H7 (cell line): ENCODE results near the gene NAA11. TPM values are rescaled to one million over a fixed set of nuclear protein-coding genes. Genes with fewer than 3 reads are reported as not detected.

Experiments
- DNase-seq: peaks from one replicate; pipeline ENCODE4 v3.0.0; 2012
- H3K27me3 ChIP-seq: 2 replicates; pipeline ENCODE4 v1.6.0; 2011; ENCODE audit warnings: mild to moderate bottlenecking, low read length; ENCODE audit not compliant: control insufficient read depth, insufficient read depth
- H3K36me3 ChIP-seq: replicated peaks from 2 replicates; pipeline ENCODE4 v1.5.1; 2011; ENCODE audit warnings: low read length; ENCODE audit not compliant: control insufficient read depth, insufficient read depth
- H3K4me3 ChIP-seq: 2 replicates; pipeline ENCODE4 v1.5.1; 2011; ENCODE audit warnings: low read depth, mild to moderate bottlenecking, control low read depth, low read length, moderate library complexity; ENCODE audit not compliant: insufficient read depth
- total RNA-seq: library from RNA; depleted of rRNA; stranded (reverse); fragments of >200 nt; shearing (Covaris generic); gene quantifications from 2 replicates; pipeline ENCODE4 v1.2.3, GENCODE V29; 2014; rRNA removed

NAA11 gene
- not detected in 2 replicates for total RNA-seq

DNA sequence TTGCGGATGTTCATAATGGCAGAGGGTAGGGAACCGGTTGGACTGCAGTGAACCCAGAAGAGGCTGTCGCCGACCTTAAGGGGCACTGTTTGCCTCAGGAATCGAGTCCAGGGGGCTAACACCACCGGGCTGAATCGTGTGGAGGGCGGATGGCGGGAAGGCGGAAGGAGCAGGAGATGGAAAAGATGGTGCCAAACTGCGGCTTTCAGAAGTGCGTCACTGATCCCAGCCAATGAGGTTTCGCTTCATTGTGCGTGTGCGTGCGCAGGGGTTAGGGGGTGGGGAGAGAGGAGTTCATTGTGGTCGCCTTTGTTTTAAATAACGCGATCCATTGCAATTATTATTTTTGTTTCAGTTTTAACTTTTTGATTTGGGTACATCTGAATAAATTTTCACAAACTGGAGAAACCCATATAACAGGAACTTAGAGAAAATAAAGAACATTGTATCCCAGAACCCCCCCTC is at the start of gene NAA11:
Gene NAA11, minus strand, starts transcription at position 198 of the 465 bp plus-strand sequence. Its CDS starts 184 bp downstream, at position 14.
- Histone ChIP-seq H3K4me3 (no peak within 1 kb of the TSS), H3K36me3 (no peaks in the 10 kb centered on the region)
- no peak for DNase-seq

DNA sequence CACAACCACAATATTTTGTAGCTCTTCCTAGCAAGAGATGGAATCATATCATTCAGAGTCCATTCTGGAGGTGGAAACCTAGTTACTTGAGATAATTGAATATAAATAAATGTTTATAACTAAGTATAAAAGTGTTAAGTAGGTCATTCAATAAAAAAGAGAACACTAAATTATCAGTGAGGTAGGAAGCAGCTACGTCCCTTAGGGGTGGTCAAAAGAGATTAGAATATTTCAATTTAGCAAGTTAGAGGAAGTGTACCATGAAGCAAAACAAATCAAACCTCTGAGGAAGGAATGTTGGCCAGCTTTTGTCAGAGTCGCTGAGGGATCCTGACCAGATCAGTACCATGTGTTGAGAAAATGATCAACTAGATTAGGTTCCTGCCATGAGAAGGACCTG is 44.2 kb upstream of the NAA11 start:
- Histone ChIP-seq H3K36me3 (no peaks in the 10 kb centered on the region), H3K27me3 (no peaks in the 10 kb centered on the region), H3K4me3 (no peak overlapping the region)
- no peak for DNase-seq

More for the DNA sequence above, at the start of gene NAA11:
- H3K27me3 ChIP-seq = no peaks in the 10 kb centered on the region

DNA sequence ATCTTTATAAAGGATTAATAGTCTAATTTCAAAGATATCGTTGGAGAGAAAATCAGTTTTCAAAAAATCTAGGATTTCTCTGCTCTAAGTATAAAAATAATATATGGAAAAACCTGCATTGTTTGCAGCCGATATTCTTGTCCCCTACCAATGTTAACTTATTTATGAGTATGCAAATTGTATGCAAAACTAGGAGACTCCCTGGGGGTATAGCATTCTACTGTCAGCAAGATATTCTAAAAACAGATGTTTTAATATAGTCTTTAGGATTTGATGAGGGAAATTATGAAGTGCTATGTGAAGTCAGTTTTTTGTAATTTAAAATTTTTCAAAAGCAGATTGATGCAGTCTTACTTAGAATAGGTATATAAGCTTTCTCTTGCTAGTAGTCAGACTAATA is 41.2 kb upstream of the NAA11 start:
- Histone ChIP-seq H3K27me3 (no peaks in the 10 kb centered on the region), H3K36me3 (no peaks in the 10 kb centered on the region), H3K4me3 (no peak overlapping the region)
- no peak for DNase-seq

DNA sequence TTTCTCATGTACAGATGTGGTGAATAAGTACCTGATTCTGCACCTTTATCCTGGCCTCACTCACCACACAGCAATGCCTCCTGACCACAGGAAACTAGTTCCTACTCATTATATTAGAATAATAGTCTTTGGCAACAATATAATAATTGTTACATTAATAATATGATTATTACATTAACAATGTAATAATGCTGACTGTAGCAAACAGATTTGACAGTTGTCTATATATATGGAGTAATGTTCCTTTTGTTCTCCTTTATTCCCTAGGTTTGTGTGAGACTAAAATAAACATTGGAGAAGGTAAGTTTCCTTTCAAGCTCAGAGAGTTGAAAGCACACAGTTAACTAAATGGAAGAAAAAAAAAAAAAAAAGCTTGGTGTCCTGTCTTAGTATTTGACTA is 40.6 kb upstream of the NAA11 start:
- no peaks in the 10 kb centered on the region for H3K27me3 ChIP-seq
- H3K36me3 ChIP-seq = no peaks in the 10 kb centered on the region
- no peak overlapping the region for H3K4me3 ChIP-seq
- DNase-seq = no peak

DNA sequence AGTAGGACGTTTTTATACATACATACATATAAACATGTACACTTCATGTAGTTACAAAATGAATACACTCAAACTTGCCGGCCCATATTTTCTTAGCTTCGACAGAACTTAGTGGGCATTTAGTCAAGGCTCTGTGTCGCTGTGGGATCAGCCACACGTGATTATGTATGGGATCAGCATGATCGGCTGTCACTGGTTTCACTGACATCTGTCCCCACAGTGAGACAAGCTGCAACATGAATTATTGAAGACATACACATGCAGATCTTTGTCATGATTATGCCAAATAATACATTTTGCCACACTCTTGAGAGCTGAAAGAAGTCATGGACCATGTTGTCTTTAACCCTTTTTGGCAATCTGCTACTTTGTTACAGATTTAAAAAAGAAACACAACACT is 38.2 kb upstream of the NAA11 start:
- no peak overlapping the region for H3K4me3 ChIP-seq
- no peaks in the 10 kb centered on the region for H3K36me3 ChIP-seq
- DNase-seq = no peak
- no peaks in the 10 kb centered on the region for H3K27me3 ChIP-seq

DNA sequence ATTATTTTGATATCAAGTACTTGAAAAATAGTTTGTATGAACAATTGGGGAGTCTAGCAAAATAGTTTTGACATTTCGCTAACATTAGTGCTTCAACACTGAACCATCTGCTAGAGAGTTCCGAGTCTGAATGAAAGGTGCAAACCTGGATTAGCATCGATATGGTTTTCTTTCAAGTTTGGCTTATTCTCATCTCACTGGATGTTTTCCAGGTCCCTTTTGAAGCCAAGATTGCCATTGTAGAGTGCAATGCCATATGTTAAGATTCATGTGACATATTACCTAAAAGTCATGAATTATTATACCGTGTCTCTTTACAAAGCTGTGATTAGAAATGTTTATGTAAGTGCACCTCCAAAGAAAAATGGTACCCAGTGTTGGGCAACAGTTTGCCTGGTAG is 36.8 kb upstream of the NAA11 start:
- DNase-seq = no peak
- Histone ChIP-seq H3K27me3 (no peaks in the 10 kb centered on the region), H3K4me3 (no peak overlapping the region), H3K36me3 (no peaks in the 10 kb centered on the region)

DNA sequence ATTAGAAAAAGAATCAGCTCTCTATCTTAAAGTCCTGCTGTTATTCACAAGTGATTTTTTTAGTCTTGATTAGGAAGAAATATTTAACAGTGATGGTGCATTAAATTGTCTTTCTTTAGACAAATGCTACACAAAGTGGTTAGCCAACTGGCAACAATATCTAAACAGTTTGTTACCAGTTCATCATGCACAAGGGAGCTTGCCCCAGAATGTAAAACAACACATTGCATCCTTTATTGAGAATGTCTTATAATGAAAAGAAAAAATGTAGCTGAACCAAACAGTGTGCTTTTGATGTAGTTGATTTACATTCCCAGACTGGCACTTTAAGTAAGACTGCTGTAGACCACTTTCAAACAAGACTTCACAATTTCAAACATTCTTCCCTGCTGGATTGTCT is 34.1 kb upstream of the NAA11 start:
- no peaks in the 10 kb centered on the region for H3K36me3 ChIP-seq
- H3K27me3 ChIP-seq = no peaks in the 10 kb centered on the region
- no peak for DNase-seq
- no peak overlapping the region for H3K4me3 ChIP-seq

DNA sequence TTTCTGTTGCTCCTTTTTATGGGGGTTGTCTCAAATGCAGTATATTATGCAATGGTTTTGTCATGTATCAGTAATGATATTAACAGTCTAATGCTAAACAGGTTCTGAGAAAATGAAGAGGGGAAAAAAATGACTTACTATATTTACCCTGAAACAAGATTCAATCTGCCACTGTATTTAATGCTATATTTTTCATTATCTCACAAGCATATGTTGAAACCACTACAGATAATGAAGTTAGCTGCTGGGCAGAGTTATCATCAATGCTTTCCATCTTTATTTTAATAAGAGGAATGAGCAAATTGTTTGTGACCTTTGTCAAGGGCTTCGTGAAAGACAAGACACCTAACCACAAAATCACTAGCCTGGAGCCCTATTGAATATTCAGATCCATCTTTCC is 32.6 kb upstream of the NAA11 start:
- no peaks in the 10 kb centered on the region for H3K36me3 ChIP-seq
- DNase-seq = no peak
- no peak overlapping the region for H3K4me3 ChIP-seq
- no peaks in the 10 kb centered on the region for H3K27me3 ChIP-seq

DNA sequence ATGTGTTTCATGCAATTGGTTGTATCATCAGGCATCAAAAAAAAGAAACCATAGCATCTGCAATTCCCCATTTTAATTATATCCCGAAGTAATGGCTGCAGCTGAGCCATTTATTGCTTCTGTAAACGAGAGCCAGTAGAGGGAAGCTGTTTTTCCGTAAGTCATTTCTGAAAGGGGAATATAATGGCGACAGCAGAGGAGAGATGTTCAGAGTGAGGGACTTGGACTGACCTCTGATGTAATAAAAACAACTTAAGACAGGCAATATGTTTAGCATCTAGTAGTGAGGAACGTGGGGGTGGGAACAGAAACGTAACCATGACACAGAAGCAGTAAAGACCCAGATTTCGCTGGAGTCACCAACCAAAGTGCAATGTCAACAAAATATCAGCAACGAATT is 31.5 kb upstream of the NAA11 start:
- Histone ChIP-seq H3K27me3 (no peaks in the 10 kb centered on the region), H3K4me3 (no peak overlapping the region), H3K36me3 (no peaks in the 10 kb centered on the region)
- DNase-seq = no peak

DNA sequence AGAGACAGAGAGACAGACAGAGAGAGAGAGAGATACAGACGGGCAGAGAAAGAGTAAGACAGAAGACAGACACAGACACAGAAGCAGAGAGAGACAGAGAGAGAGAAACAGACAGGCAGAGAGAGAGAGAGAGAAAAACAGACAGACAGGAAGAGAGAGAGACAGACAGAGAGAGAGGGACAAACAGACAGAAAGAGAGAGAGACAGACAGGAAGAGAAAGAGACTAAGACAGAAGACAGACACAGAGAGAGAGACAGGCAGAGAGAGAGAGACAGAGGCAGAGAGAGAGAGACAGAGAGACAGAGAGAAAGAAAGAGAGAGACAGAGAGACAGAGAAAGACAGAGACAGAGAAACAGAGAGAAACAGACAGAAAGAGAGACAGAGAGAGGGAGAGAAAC is 27.2 kb upstream of the NAA11 start:
- Histone ChIP-seq H3K4me3 (no peak overlapping the region), H3K36me3 (no peaks in the 10 kb centered on the region), H3K27me3 (no peaks in the 10 kb centered on the region)
- no peak for DNase-seq

DNA sequence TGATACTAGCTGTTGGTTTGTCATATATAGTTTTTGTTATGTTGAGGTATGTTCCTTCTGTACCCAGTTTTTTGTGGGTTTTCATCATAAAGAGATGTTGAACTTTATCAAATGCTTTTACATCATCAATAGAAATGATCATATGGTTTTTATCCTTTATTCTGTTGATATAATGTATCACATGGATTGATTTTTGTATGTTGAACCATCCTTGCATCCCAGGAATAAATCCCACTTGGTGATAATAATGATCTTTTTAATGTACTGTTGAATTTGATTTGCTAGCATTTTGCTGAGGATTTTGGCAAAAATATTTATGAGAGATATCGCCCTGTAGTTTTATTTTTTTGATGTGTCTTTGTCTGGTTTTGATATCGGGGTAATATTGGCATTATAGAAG is 22.5 kb upstream of the NAA11 start:
- H3K4me3 ChIP-seq = no peak overlapping the region
- DNase-seq = no peak
- H3K27me3 ChIP-seq = no peaks in the 10 kb centered on the region
- no peaks in the 10 kb centered on the region for H3K36me3 ChIP-seq

DNA sequence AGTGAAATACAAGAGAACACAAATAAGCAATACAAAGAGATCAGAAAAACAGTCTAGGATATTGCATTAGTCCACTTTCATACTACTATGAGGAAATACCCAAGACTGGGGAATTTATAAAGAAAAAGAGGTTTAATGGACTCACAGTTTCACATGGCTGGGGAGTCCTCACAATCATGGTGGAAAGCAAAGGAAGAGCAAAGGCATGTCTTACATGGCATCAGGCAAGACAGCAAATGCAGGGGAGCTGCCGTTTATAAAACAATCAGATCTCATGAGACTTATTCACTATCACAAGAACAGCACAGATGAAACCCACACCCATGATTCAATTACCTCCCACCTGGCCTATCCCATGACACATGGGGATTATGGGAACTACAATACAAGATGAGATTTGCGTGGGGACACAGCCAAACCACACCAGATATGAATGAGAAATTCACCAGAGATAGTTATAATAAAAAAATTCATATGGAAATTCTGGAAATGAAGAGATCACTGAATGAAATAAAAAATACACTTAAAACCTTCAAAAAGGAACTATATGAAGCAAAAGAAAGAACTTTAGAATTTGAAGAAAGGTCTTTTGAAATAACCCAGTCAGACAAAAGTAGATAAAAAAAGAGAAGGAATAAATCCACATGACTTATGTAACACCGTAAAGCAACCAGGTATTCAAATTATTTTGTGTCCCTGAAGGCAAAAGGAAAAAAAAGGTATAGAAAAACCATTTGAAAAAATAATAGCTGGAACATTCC is 16.2 kb upstream of the NAA11 start:
- no peaks in the 10 kb centered on the region for H3K27me3 ChIP-seq
- H3K4me3 ChIP-seq = no peak overlapping the region
- DNase-seq = no peak
- H3K36me3 ChIP-seq = no peaks in the 10 kb centered on the region

DNA sequence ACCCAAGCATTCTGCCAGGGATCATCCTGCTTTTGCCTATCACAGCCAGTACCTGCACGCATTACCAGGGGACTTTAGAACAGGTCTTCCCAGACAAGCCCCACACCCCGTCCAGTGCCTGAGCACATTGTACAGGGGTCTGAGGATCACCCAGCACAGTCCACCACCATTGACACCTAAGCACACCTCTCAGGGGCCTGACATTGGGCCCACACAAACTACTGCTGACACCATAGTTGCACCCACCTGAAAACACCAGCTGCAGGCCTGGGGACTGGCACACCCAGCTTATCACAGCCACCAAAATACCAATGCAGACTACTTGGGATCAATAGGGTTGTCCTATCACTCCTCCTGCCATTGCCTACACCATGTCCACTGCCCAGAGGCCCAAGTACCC is 14.7 kb upstream of the NAA11 start:
- H3K36me3 ChIP-seq = no peaks in the 10 kb centered on the region
- DNase-seq = no peak
- H3K27me3 ChIP-seq = no peaks in the 10 kb centered on the region
- no peak overlapping the region for H3K4me3 ChIP-seq

DNA sequence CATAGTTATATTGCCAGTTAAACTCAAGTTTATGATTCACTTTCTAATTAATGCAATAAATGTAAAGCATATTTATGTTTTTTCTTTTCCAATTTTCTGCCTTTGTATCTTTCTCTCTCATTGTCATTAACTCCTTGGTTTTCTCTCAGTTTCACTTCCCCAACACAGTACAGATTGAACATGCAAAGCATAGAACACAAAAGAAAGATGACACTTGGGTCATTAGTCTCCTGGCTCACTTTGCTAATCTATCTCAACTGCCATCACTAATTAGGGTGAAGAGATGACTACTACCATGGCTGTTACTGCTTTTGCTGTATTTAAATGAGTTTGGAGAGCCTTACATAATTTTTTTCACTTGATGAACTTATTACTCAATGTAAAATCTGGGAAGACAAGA is 12.3 kb upstream of the NAA11 start:
- Histone ChIP-seq H3K36me3 (no peaks in the 10 kb centered on the region), H3K27me3 (no peaks in the 10 kb centered on the region), H3K4me3 (no peak overlapping the region)
- no peak for DNase-seq

DNA sequence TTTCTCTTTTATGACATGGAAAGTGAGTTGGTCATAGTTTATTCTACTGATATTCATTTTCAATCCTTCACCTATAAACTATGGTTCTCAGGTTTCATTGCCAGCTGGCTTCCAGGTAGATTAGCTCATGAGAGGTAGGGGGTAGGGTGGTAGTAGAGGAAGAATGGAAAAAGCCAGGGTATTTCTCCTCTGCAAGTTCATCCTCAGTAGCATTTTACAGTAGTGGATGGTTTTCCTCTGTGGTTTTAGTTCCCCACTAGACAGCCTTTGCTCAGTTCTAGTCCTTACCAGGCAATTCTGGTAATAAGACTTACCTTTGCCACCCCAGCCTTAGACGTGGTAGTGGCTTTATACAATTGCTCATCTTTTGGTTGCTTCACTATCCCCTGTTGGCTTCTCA is 8.9 kb upstream of the NAA11 start:
- no peak for DNase-seq
- Histone ChIP-seq H3K4me3 (no peak overlapping the region), H3K36me3 (no peaks in the 10 kb centered on the region)

DNA sequence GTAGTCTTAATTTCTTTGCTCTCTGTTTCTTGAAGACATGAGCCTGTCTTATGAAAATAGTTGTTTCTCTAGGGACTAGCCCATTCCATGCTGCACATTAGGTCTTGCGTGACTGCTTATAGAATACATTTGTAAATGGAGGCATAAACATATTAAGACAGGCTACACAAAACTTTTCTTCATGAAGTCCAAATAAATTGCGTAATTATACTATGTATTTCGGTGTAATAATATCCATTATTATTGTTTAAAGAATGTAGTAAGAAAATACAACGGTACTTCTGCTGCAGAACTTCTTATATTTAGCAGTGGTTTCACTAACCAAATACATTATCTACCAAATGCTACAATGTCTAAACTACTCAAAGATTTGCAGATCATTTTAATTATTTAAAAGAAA is 8.5 kb upstream of the NAA11 start:
- Histone ChIP-seq H3K27me3 (no peaks in the 10 kb centered on the region), H3K36me3 (no peaks in the 10 kb centered on the region), H3K4me3 (no peak overlapping the region)
- DNase-seq = no peak

More for the DNA sequence above, 8.9 kb upstream of the NAA11 start:
- H3K27me3 ChIP-seq = no peaks in the 10 kb centered on the region
